ENCODE data around the gene SETBP1.

The SETBP1 gene

DNA sequence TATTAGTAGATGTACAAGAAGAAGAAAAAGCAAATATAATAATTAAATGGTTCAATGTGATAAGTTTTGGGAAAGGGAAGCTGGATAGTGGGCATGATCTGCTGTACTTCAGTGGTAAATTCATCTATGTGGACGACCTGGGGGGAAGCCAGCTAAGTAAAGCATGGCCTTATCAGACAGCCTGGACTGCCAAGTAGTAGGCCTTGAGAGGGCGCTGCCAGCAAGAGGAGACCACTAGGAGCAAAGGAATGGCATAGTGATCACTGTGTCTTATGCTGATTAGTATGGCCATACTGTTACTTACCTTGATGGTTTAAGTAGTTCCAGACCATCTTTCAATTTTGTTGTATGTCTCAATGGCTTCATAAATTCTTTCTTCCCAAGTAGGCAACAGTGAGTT, 287.6 kb downstream of the SETBP1 start:
- DNase-seq (ENCODE audit: low read depth in 2 of 2) = no peak

GRCh38 chr18:44969214-44969795, 288.6 kb downstream of the SETBP1 start:
- DNase-seq (ENCODE audit: low read depth in 2 of 2) = no peak

- DNase-seq (ENCODE audit: low read depth in 2 of 2) = no peak
Observed at GRCh38 chr18:44973282-44973681, 292.6 kb downstream of the SETBP1 start.

GRCh38 chr18:44974174-44974573, 293.5 kb downstream of the SETBP1 start:
- no peak for DNase-seq (ENCODE audit: low read depth in 2 of 2)

DNA sequence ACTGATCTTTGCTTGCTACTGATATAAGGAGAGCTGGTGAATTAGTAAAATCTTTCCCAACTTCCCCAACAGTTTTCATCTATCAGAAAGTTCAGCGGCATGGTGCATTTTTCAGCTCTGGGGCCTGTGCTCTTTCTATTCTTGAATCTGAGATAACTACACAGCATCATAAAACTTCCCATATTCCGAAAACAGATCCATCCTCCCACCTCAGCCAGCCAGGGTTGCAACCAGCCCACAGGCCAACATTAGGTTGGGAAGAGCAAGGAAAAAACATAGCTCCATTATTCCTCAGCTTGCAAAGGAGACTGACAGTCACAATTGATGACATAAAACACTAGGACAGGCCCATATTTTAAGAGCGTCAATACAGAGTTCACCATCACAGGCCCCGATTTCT, 297.2 kb downstream of the SETBP1 start:
- no peak for DNase-seq (ENCODE audit: low read depth in 2 of 2)

DNA sequence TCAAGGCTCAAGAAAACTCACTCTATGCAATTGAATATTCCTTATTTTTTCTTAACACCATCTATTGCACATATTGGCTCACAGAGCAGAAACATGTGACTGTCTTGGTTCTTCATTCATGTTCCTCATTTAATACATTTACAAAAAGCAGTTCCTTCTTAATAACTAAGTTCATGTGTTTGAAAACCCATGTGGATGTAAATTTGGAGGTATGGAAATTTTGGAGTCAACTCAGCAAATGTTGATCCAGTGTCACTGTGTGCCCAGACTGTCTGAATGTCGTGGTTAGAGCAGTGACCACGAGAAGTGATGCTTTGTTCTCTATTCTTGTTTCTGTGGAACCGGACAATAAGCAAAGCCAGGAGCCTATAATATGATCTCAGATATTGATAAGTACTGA, 299.1 kb downstream of the SETBP1 start:
- DNase-seq (ENCODE audit: low read depth in 2 of 2) = no peak

- DNase-seq (ENCODE audit: low read depth in 2 of 2) = no peak
Observed at GRCh38 chr18:44981121-44981520, 300.4 kb downstream of the SETBP1 start.

DNA sequence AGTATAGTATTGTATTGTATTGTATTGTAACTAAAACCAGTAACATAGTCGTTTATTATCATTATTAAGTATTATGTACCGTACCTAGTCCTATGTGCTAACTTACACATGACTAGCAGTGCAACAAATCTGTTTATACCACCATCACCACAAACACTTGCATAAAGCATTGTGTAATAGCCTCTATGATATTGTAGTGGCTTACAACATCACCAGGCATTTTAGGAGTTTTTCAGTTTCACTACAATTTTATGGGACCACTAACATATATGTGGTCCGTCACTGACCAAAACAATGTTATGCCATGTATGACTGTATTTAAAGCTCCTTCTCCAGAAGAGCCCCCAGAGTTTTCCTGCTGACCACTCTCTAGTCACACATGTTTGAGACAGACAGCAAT, 306.2 kb downstream of the SETBP1 start:
- no peak for DNase-seq (ENCODE audit: low read depth in 2 of 2)

- DNase-seq (ENCODE audit: low read depth in 2 of 2) = no peak
Observed at GRCh38 chr18:44987371-44987770, 306.7 kb downstream of the SETBP1 start.

- DNase-seq (ENCODE audit: low read depth in 2 of 2) = no peak
Observed at GRCh38 chr18:44988821-44989587, 308.3 kb downstream of the SETBP1 start.

GRCh38 chr18:44996261-44996660, 315.6 kb downstream of the SETBP1 start:
- no peak for DNase-seq (ENCODE audit: low read depth in 2 of 2)

- DNase-seq (ENCODE audit: low read depth in 2 of 2) = no peak
Observed at GRCh38 chr18:44997174-44997573, 316.5 kb downstream of the SETBP1 start.

DNA sequence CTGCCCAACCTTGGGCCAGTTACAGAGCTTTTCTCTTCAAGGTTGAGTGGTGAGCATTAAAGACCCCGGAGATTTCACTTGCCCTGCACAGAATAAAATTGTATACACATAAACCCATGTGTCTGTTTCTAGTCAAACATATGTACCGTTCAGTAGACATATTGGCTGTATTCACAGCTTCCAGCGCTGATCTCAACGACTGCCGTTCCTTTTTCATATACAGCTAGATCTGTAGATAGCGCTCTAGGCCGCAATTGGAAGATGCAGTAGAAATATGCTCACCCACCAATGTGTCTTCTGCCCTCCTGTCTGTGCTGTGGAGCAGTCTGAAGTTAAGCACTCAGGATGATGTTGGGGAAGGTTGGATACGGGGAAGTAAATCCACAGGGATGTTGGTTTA, 317.7 kb downstream of the SETBP1 start:
- DNase-seq (ENCODE audit: low read depth in 2 of 2) = no peak

GRCh38 chr18:45004546-45005080, 323.9 kb downstream of the SETBP1 start:
- no peak for DNase-seq (ENCODE audit: low read depth in 2 of 2)

DNA sequence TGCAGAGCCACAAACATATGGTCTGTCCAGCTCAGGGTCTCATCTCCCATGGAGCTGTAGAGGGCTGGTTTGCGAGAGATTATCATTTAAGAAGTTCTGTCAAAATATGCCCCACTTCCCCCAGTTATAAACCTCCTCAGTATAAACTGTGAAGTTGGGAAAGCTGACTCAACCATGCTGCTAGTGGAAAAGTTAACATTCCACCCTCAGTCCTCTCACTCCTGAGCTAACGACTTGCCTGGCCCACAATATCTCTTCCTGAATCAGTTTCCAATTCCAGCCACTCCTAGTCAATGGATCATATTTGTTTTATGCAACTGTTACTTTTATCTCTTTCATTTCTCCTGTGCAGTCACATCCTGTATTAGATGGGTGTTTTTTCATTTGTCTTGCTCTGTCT, 326.2 kb downstream of the SETBP1 start:
- DNase-seq (ENCODE audit: low read depth in 2 of 2) = no peak

DNA sequence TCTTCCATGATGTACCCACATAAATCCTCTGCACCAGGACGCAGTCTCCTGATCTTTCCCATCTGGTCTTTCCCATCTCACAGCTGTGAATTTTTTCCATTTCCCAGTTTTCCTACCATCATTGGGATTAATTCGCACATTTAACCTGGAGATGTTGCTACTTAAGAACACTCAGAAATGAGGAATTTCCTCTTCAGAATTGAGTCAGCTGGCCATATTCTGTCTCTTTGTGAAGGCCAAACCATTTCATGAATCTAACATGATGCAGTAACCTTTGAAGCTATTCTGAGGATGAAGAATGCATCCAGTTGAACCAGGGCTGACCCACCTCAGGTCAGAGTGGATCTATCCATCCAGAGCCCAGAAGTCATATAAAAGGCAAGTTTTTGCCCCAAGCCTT, 326.8 kb downstream of the SETBP1 start:
- no peak for DNase-seq (ENCODE audit: low read depth in 2 of 2)

DNA sequence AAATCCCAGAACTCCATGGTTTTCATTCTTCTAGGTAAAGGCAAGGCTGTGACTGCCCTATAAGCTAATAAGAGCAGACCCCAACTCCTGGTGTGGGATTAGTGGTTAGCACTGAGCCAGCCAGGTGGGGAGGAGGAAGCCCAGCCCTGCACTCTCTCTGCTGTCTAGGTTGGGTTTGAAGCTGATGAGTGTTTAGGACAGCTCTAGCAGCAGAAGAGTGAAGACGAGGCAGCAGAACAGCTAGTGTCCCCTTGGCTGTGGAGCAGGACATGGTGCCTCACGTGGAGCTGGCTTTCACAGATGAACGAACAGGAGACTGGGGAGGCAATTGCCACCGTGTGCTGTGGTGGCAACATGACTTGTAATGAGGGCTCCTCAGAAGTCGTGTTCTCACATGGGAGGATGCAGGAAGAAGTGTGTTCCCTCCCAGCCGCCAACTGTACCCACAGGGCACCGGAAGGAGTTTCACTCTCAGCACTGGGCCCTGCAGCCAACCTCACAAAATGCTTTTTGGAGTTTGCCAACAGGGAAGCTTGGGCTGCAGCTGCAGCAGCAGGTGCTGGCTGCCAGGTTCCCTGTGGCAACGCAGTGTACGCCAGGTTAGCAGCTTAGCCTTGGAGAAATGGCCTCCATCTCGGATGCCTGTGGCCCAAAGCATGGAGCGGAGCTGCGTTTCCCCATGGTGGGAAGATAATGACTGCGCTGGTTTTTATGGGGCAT, 328.2 kb downstream of the SETBP1 start:
- DNase-seq (ENCODE audit: low read depth in 2 of 2) = no peak

GRCh38 chr18:45009756-45010155, 329.1 kb downstream of the SETBP1 start:
- DNase-seq (ENCODE audit: low read depth in 2 of 2) = no peak

- no peak for DNase-seq (ENCODE audit: low read depth in 2 of 2)
Observed at GRCh38 chr18:45012286-45012685, 331.6 kb downstream of the SETBP1 start.

DNA sequence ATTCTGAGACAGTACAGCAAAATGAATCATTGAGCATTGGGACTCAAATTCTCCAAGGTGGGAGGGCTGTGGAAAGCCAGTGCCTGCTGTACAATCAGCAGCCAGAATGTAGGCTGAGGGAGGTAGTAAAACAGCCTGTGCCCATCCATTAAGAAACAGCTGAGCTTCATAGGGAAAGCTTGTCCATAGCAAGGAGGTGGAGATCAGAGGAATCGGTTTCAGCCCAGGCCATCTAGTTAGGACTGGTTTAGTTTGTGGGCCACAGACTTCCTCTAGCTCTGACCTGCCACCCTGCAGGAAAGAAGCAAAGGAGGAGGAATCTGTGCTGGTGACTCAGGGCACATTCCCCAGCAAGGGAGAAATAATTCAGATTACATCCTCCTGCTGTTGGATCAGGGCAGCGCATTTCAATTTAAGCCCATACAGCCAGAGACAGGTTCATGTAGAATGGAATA, 333.4 kb downstream of the SETBP1 start:
- DNase-seq (ENCODE audit: low read depth in 2 of 2) = no peak

- DNase-seq (ENCODE audit: low read depth in 2 of 2) = no peak
Observed at GRCh38 chr18:45015788-45016128, 335.1 kb downstream of the SETBP1 start.

- DNase-seq (ENCODE audit: low read depth in 2 of 2) = no peak
Observed at GRCh38 chr18:45019469-45019868, 338.8 kb downstream of the SETBP1 start.

DNA sequence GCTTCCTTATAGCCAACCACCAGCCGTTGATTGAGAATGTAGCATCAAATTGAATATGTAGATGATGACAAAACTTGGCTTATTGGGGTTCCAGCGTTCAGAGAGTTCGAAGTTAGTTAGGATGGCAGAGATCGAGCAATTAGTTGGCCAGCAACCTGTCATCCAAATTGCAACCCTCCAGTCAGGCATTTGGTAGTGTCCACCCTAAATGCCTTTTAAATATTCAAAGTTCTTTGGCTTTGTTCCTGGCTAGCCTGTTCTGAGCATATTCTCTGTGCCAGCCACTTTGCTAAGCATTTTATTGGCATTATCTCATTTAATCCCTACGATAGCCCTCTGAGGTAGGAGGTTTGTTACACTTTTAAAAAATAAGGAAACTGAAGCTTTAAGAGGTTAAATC, 342.8 kb downstream of the SETBP1 start:
- no peak for DNase-seq (ENCODE audit: low read depth in 2 of 2)

All from stimulated activated CD8-positive, alpha-beta memory T cell treated with anti-CD3 and anti-CD28 coated beads, Interleukin-15, amount 100 ng/mL, for 48 hours (primary cell).